ENCODE measurements around the gene MEOX1.

Gene MEOX1

GRCh38 chr17:43612515-43612914 is 49.2 kb downstream of the MEOX1 start:
- Histone ChIP-seq H3K4me1 (ENCODE audit: control insufficient read depth in 1 of 2, insufficient read depth in 1 of 2, low read depth in 1 of 2, low read length in 1 of 2) (no peaks in the 10 kb centered on the region), H3K36me3 (no peaks in the 10 kb centered on the region), H3K4me3 (ENCODE audit: low read depth in 1 of 2, low read length in 1 of 2) (no peak overlapping the region), H3K27ac (no peak overlapping the region), H3K9me3 (no peaks in the 10 kb centered on the region), H3K27me3 (peaks cover 5% of the 10 kb centered on the region)
- TF ChIP-seq CTCF (IDR thresholded peaks at IDR 0.05): no peak

GRCh38 chr17:43611230-43611969 is 50.3 kb downstream of the MEOX1 start:
- Histone ChIP-seq H3K4me3 (ENCODE audit: low read depth in 1 of 2, low read length in 1 of 2) (no peak overlapping the region), H3K9me3 (no peaks in the 10 kb centered on the region), H3K4me1 (ENCODE audit: control insufficient read depth in 1 of 2, insufficient read depth in 1 of 2, low read depth in 1 of 2, low read length in 1 of 2) (no peaks in the 10 kb centered on the region), H3K36me3 (no peaks in the 10 kb centered on the region), H3K27me3 (peaks cover 5% of the 10 kb centered on the region), H3K27ac (no peak overlapping the region)
- TF ChIP-seq CTCF (IDR thresholded peaks at IDR 0.05): no peak

GRCh38 chr17:43609613-43610385 is 51.9 kb downstream of the MEOX1 start:
- peaks cover 7% of the 10 kb centered on the region for H3K27me3 ChIP-seq
- H3K36me3 ChIP-seq: no peaks in the 10 kb centered on the region
- no peaks in the 10 kb centered on the region for H3K4me1 ChIP-seq (ENCODE audit: control insufficient read depth in 1 of 2, insufficient read depth in 1 of 2, low read depth in 1 of 2, low read length in 1 of 2)
- H3K9me3 ChIP-seq: no peaks in the 10 kb centered on the region
- no peak overlapping the region for H3K27ac ChIP-seq
- no peak for TF ChIP-seq CTCF (IDR thresholded peaks at IDR 0.05)
- no peak overlapping the region for H3K4me3 ChIP-seq (ENCODE audit: low read depth in 1 of 2, low read length in 1 of 2)

- Histone ChIP-seq H3K27me3 (peaks cover 17% of the 10 kb centered on the region), H3K36me3 (no peaks in the 10 kb centered on the region), H3K4me3 (ENCODE audit: low read depth in 1 of 2, low read length in 1 of 2) (no peak overlapping the region), H3K27ac (no peak overlapping the region), H3K9me3 (no peaks in the 10 kb centered on the region), H3K4me1 (ENCODE audit: control insufficient read depth in 1 of 2, insufficient read depth in 1 of 2, low read depth in 1 of 2, low read length in 1 of 2) (no peaks in the 10 kb centered on the region)
- TF ChIP-seq CTCF (IDR thresholded peaks at IDR 0.05): no peak
Measured at GRCh38 chr17:43608313-43608712, 53.4 kb downstream of the MEOX1 start.

- H3K27ac ChIP-seq: no peak overlapping the region
- H3K27me3 ChIP-seq: peaks cover 19% of the 10 kb centered on the region
- no peaks in the 10 kb centered on the region for H3K9me3 ChIP-seq
- TF ChIP-seq CTCF (IDR thresholded peaks at IDR 0.05): no peak
- no peaks in the 10 kb centered on the region for H3K4me1 ChIP-seq (ENCODE audit: control insufficient read depth in 1 of 2, insufficient read depth in 1 of 2, low read depth in 1 of 2, low read length in 1 of 2)
- H3K36me3 ChIP-seq: no peaks in the 10 kb centered on the region
- H3K4me3 ChIP-seq (ENCODE audit: low read depth in 1 of 2, low read length in 1 of 2): no peak overlapping the region
Measured at GRCh38 chr17:43604549-43604948, 57.2 kb downstream of the MEOX1 start.

All from neutrophil (primary cell).